Amniotic epithelial cell (primary cell): ENCODE results near the gene TRPM6.
"Not testable (repeated sequence)": the region's sequence is repeated elsewhere in the genome, so short reads cannot be mapped to it uniquely, and the experiment has no call there.

Experiments
- DNase-seq: peaks from one replicate; pipeline ENCODE4 v3.0.0-alpha.2; 2010; ENCODE audit warnings: low read depth

Gene TRPM6

GRCh38 chr9:74887041-74887980 is at the start of gene TRPM6:
Gene TRPM6 (minus strand): TSS chr9:74887921. CDS start chr9:74887856, 65 bp downstream.
- DNase-seq: peak; percentile 67

GRCh38 chr9:74935008-74935407 is 47.3 kb upstream of the TRPM6 start:
- peak; percentile 41 for DNase-seq

GRCh38 chr9:74921737-74922136 is 34.0 kb upstream of the TRPM6 start:
- no peak for DNase-seq

- DNase-seq: no peak
Observed at GRCh38 chr9:74920944-74921626, 33.4 kb upstream of the TRPM6 start.

GRCh38 chr9:74910036-74910435 is 22.3 kb upstream of the TRPM6 start:
- DNase-seq: no peak

- DNase-seq: no peak
Observed at GRCh38 chr9:74908665-74909064, 20.9 kb upstream of the TRPM6 start.

GRCh38 chr9:74907085-74907484 is 19.4 kb upstream of the TRPM6 start:
- no peak for DNase-seq

- DNase-seq: no peak
Observed at GRCh38 chr9:74901001-74901400, 13.3 kb upstream of the TRPM6 start.

GRCh38 chr9:74888449-74888848 is 728 bp upstream of the TRPM6 start:
- DNase-seq: not testable (repeated sequence)

- DNase-seq: peak; percentile 7
Observed at GRCh38 chr9:74887981-74888370, 255 bp upstream of the TRPM6 start.

GRCh38 chr9:74876382-74876949 is 11.3 kb downstream of the TRPM6 start:
- no peak for DNase-seq

- DNase-seq: no peak
Observed at GRCh38 chr9:74875656-74876055, 12.1 kb downstream of the TRPM6 start.

GRCh38 chr9:74874220-74874619 is 13.5 kb downstream of the TRPM6 start:
- DNase-seq: no peak

GRCh38 chr9:74872619-74873233 is 15.0 kb downstream of the TRPM6 start:
- DNase-seq: no peak

GRCh38 chr9:74867483-74867882 is 20.2 kb downstream of the TRPM6 start:
- no peak for DNase-seq

GRCh38 chr9:74865177-74865576 is 22.5 kb downstream of the TRPM6 start:
- DNase-seq: no peak

- DNase-seq: peak; percentile 14
Observed at GRCh38 chr9:74861773-74862474, 25.8 kb downstream of the TRPM6 start.

- DNase-seq: no peak
Observed at GRCh38 chr9:74861071-74861470, 26.6 kb downstream of the TRPM6 start.

GRCh38 chr9:74860247-74860646 is 27.5 kb downstream of the TRPM6 start:
- DNase-seq: not testable (repeated sequence)

- DNase-seq: no peak
Observed at GRCh38 chr9:74859786-74860185, 27.9 kb downstream of the TRPM6 start.

- DNase-seq: no peak
Observed at GRCh38 chr9:74858751-74859414, 28.8 kb downstream of the TRPM6 start.
